Urinary bladder (tissue), 4 donors: ENCODE results near the gene GDNF. TPM values are rescaled to one million over a fixed set of nuclear protein-coding genes. Genes with fewer than 3 reads are reported as not detected.

ENCODE experiments used
- DNase-seq: peaks from one replicate; pipeline ENCODE4 v3.0.0-alpha.2; 2015; ENCODE audit errors: extremely low spot score
- H3K27ac ChIP-seq: one replicate; pipeline ENCODE4 v1.5.1; 2013; ENCODE audit warnings: low read depth, mild to moderate bottlenecking, moderate library complexity
- H3K36me3 ChIP-seq: one replicate; pipeline ENCODE4 v1.6.1; 2013; ENCODE audit warnings: mild to moderate bottlenecking, moderate library complexity; ENCODE audit not compliant: insufficient read depth
- H3K4me1 ChIP-seq: one replicate; pipeline ENCODE4 v1.6.1; 2013; ENCODE audit warnings: mild to moderate bottlenecking, moderate library complexity; ENCODE audit not compliant: insufficient read depth
- H3K4me3 ChIP-seq: one replicate; pipeline ENCODE4 v1.5.1; 2013; ENCODE audit warnings: low read depth, low read length
- WGBS: extraction: QIAGEN DNeasy Blood & Tissue Kit; methylation state at CpG from one replicate; pipeline ENCODE4 v1.1.7; 2013; 5-methylcytosine and 5-hydroxymethylcytosine counted together
- polyA plus RNA-seq: library from polyadenylated mRNA; stranded (reverse); fragments of 200-250 nt; gene quantifications from one replicate; pipeline ENCODE4 v1.2.3, GENCODE V29; 2013
- total RNA-seq: library from RNA; depleted of rRNA; stranded (reverse); fragments of >200 nt; gene quantifications from one replicate; pipeline ENCODE4 v1.2.3, GENCODE V29; 2014
- donor health status: healthy with polysubstance abuse.
- donor health status: healthy.

The GDNF gene
- total and polyA plus RNA-seq, 2 donors: 0.71 to 1.5 TPM

GRCh38 chr5:37816883-37817282 is 23.0 kb downstream of the GDNF start:
- Histone ChIP-seq H3K36me3 (no peaks in the 10 kb centered on the region), H3K4me1 (no peaks in the 10 kb centered on the region), H3K4me3 (no peak overlapping the region), H3K27ac (no peak overlapping the region)
- 64% methylated on average over 3 of the region's 3 CpGs for WGBS
- no peak for DNase-seq

GRCh38 chr5:37816331-37816730 is 23.5 kb downstream of the GDNF start:
- Histone ChIP-seq H3K4me3 (no peak overlapping the region), H3K4me1 (no peaks in the 10 kb centered on the region), H3K27ac (no peak overlapping the region), H3K36me3 (no peaks in the 10 kb centered on the region)
- no peak for DNase-seq
- 91% methylated on average over 3 of the region's 3 CpGs for WGBS

GRCh38 chr5:37815913-37816312 is 23.9 kb downstream of the GDNF start:
- Histone ChIP-seq H3K36me3 (no peaks in the 10 kb centered on the region), H3K4me1 (no peaks in the 10 kb centered on the region), H3K4me3 (no peak overlapping the region), H3K27ac (no peak overlapping the region)
- WGBS: 80% methylated on average over 7 of the region's 7 CpGs
- no peak for DNase-seq

- no peaks in the 10 kb centered on the region for H3K4me1 ChIP-seq
- 64% methylated on average over 11 of the region's 11 CpGs for WGBS
- no peak for DNase-seq
- H3K36me3 ChIP-seq: no peaks in the 10 kb centered on the region
- H3K27ac ChIP-seq: no peak overlapping the region
- H3K4me3 ChIP-seq: no peak overlapping the region
These were observed 25.1 kb downstream of the GDNF start for GRCh38 chr5:37814699-37815098.

DNA sequence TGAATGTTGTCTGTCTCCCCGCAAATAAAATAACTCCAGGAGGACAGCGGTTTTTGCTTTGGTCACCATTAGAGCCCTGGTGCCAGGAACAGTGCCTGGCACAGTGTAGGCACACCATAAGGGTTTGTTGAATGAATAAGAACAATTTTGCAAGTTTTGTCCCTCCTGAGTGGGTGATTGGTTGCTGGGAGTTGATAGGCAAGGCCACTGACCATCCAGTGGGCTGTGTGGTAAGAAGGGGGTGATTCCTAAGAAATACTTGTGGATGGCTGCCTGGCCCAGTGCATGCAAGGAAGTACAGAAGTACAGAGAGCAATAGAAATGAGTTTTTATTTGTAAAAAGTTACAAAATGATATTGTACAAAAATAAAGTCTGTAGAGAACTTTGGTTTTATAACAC is 27.5 kb downstream of the GDNF start:
- 98% methylated on average over 2 of the region's 2 CpGs for WGBS
- no peak for DNase-seq
- H3K27ac ChIP-seq: no peak overlapping the region
- H3K4me1 ChIP-seq: no peaks in the 10 kb centered on the region
- H3K4me3 ChIP-seq: no peak overlapping the region
- no peaks in the 10 kb centered on the region for H3K36me3 ChIP-seq

DNA sequence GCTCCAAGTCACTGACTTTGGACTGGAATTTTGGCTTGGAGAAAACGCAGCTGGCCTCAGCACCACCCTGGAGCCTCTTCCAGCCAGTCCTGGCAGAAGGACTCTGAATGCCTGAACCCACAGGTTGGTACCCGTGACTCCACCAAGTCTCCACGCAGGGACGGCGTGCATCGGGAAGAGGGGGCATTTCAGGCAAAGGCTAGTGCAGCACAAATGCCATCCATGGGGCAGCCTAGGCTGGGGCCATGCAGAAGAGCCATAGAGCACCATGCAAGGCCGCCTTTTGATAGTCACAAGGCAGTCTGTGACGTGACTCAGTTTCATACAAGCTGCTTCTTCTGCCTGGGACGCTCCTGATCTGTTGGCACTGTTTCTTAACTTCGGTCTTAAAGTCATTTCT is 28.0 kb downstream of the GDNF start:
- 92% methylated on average over 10 of the region's 10 CpGs for WGBS
- Histone ChIP-seq H3K27ac (no peak overlapping the region), H3K4me3 (no peak overlapping the region)

DNA sequence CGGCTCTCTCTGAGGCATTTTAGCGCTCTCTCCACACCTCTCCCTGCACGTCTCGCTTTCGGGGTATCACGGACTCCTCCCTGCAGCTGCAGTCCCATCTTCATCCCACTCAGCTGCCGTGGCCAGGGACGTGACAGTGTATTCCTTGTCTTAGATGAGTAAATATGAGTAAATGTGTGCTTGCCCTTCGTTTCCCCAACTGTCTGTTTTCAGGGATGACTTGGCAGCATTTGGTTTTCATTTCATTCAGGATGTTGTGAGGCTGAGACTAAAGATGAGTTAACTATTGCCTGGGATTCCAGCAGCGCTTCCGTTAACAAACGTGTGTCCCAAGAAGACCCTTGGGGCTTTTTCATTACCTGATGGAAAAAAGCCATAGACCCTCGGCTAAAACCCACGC is 29.5 kb downstream of the GDNF start:
- no peak for DNase-seq
- Histone ChIP-seq H3K27ac (no peak overlapping the region), H3K4me1 (no peaks in the 10 kb centered on the region), H3K36me3 (no peaks in the 10 kb centered on the region), H3K4me3 (no peak overlapping the region)
- 33% methylated on average over 14 of the region's 14 CpGs for WGBS

More for the DNA sequence above, 28.0 kb downstream of the GDNF start:
- Histone ChIP-seq H3K36me3 (no peaks in the 10 kb centered on the region), H3K4me1 (no peaks in the 10 kb centered on the region)
- no peak for DNase-seq

DNA sequence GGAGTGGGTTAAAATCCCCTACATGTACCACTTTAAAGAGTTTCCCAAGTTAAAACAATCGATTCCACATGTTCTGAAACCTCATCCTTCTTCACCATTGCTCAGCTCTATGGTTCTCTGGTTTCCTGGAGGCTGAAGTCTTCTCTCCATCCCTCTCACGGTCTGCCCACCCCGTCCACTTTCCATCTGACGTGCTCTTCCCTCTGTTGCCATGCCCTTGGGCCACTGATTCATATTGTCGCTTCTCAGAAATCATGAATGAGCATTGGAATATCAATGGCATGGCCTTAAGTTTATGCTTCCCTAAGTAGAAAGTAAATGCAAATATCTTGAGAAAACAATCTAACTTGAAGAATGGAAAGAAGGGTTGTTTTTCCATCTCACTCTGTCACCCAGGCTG is 30.9 kb downstream of the GDNF start:
- 85% methylated on average over 5 of the region's 5 CpGs for WGBS
- no peak for DNase-seq

DNA sequence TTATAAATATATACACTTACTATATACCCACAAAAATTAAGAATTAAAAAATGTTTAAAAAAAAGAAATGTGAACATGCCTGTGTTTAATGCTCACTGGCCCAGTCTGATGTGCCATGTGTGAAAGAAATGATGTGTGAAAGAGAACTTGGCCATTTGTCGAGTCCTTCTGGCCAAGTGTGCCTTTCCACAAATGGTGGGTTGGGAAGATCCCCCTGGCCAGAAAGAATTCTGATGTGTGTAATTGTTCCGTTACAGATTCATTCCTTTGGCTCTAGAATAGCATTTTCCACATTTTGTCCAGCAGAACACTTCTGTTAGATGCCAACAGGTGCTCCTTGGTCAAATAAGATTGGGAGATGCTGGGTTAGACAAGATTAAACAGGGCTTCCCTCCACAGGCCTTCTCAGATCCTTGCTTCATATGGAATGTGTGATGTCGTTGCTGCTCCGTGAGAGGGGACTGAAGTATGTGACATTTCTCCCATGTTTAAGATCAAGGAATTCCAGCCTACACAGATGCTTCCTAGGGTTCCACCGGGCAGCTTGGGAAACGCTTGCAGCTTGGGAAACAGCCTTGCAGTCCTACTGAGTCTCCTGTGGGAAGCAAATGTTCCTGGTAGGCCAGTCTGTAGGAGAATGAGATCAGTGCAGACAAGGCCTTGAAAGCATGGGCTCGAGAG is 32.1 kb downstream of the GDNF start:
- no peak for DNase-seq
- Histone ChIP-seq H3K36me3 (no peaks in the 10 kb centered on the region), H3K4me3 (no peak overlapping the region), H3K4me1 (no peaks in the 10 kb centered on the region), H3K27ac (no peak overlapping the region)
- 89% methylated on average over 7 of the region's 7 CpGs for WGBS

More for the DNA sequence above, 30.9 kb downstream of the GDNF start:
- no peaks in the 10 kb centered on the region for H3K36me3 ChIP-seq
- H3K4me3 ChIP-seq: no peak overlapping the region
- no peak overlapping the region for H3K27ac ChIP-seq
- no peaks in the 10 kb centered on the region for H3K4me1 ChIP-seq

DNA sequence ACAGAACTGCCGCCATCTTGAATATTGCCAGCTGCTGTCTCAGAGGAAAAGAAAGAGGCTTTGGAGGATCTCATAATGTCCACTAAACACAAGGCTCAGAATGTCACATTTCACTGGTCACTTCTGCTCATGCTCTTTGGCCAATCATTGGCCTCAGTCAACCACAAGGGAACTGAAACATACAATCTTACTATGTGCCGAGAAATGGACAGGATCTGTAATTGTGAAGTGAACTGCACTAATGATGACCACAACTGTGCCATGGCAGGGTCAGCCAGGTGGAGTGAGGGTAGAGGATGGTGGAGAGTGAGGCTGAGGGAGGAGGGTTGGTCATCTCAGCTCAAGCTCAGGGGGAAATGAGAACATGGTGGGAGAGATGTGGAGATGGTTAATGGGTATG is 32.8 kb downstream of the GDNF start:
- no peak for DNase-seq
- H3K4me3 ChIP-seq: no peak overlapping the region
- H3K4me1 ChIP-seq: no peaks in the 10 kb centered on the region
- H3K27ac ChIP-seq: no peak overlapping the region
- 95% methylated on average over 2 of the region's 2 CpGs for WGBS
- H3K36me3 ChIP-seq: no peaks in the 10 kb centered on the region

DNA sequence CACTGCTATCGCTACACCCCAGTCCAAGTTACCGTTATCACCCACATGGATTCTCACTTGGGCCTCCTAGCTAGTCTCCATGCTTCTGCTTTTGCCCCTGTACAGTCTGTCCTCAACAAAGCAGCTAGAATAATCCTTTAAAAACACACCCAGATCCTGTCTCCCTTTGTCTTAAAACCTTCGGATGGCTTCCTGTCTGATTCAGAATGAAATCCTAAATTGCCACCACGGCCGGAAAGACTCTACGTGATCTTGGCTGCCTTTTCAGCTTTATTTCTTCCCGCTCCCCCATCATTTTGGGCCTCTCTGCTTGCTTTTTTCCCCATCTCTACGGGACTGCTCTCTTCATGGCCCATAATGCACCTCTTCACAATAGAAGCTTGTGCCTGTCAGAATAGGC is 33.4 kb downstream of the GDNF start:
- no peak for DNase-seq
- 85% methylated on average over 8 of the region's 8 CpGs for WGBS
- Histone ChIP-seq H3K27ac (no peak overlapping the region), H3K36me3 (no peaks in the 10 kb centered on the region), H3K4me1 (no peaks in the 10 kb centered on the region), H3K4me3 (no peak overlapping the region)

GRCh38 chr5:37806016-37806415 is 33.8 kb downstream of the GDNF start:
- H3K27ac ChIP-seq: no peak overlapping the region
- no peak overlapping the region for H3K4me3 ChIP-seq
- DNase-seq: no peak
- WGBS: 85% methylated on average over 12 of the region's 12 CpGs
- no peaks in the 10 kb centered on the region for H3K4me1 ChIP-seq
- no peaks in the 10 kb centered on the region for H3K36me3 ChIP-seq

DNA sequence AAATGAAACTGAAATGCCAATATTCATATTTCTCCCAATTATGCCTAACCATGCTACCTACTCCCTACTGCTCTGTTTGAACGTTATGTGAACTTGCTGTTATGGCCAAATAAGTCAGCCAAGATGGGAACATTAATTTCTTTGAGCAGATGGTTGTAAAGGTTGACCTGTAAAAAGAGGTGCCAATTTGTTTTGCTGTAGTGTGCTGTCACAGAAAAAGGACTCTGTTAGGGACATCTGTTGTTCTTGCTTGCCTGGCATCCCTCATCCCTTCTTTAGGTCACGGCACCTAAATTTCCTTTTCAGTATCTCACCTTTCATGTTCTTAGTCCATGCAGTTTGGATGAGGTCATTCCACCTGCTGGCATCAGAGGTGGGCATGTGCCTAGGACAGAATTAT is 35.4 kb downstream of the GDNF start:
- H3K4me1 ChIP-seq: no peaks in the 10 kb centered on the region
- no peak overlapping the region for H3K4me3 ChIP-seq
- no peaks in the 10 kb centered on the region for H3K36me3 ChIP-seq
- WGBS: 83% methylated on average over 2 of the region's 2 CpGs
- DNase-seq: no peak
- no peak overlapping the region for H3K27ac ChIP-seq

GRCh38 chr5:37803487-37803886 is 36.4 kb downstream of the GDNF start:
- no peaks in the 10 kb centered on the region for H3K36me3 ChIP-seq
- WGBS: 20% methylated on average over 1 of the region's 1 CpG
- H3K4me1 ChIP-seq: no peaks in the 10 kb centered on the region
- no peak overlapping the region for H3K27ac ChIP-seq
- no peak for DNase-seq
- H3K4me3 ChIP-seq: no peak overlapping the region

GRCh38 chr5:37801521-37801920 is 38.3 kb downstream of the GDNF start:
- Histone ChIP-seq H3K27ac (no peak overlapping the region), H3K36me3 (no peaks in the 10 kb centered on the region), H3K4me1 (no peaks in the 10 kb centered on the region), H3K4me3 (no peak overlapping the region)
- WGBS: 81% methylated on average over 2 of the region's 2 CpGs
- no peak for DNase-seq
